D721Med (cell line): ENCODE results near the gene SLC23A3.

ENCODE experiments used
- DNase-seq: peaks from one replicate; pipeline ENCODE4 v3.0.0; 2011; ENCODE audit warnings: low spot score; ENCODE audit not compliant: insufficient read length
- FAIRE-seq: peaks from 2 replicates; lab custom pipeline; 2011; peaks lifted over from hg19 to GRCh38; lab: Jason Lieb, UNC
- CTCF ChIP-seq: IDR thresholded peaks from 2 replicates; pipeline ENCODE4 v1.5.1; 2012; ENCODE audit warnings: mild to moderate bottlenecking, control low read depth; ENCODE audit not compliant: insufficient read depth; ENCODE audit errors: missing control alignments

SLC23A3 gene

GRCh38 chr2:219199470-219200211 is 29.8 kb upstream of the SLC23A3 start:
- no peak for TF ChIP-seq CTCF
- DNase-seq: no peak
- no peak for FAIRE-seq

DNA sequence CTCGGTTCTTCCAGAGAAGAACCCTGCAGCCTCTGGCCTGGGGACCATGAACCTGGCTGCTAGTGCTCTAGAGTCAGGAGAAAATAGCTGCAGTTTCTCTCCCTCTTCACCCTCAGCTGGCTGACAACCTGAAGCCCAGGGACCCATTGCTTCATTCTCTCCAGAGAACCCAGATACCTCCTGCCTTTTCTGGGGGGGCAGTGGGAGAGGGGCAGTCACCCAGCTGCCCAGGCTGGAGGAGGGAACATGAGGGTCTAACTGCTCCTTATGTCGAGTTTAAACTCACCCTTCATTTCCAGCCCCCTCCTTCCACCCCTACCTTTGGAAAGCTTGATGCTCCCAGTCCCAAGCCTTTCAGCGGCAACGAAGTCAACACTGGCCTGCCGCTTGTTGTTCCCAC is 29.1 kb upstream of the SLC23A3 start:
- FAIRE-seq: no peak
- no peak for TF ChIP-seq CTCF

DNA sequence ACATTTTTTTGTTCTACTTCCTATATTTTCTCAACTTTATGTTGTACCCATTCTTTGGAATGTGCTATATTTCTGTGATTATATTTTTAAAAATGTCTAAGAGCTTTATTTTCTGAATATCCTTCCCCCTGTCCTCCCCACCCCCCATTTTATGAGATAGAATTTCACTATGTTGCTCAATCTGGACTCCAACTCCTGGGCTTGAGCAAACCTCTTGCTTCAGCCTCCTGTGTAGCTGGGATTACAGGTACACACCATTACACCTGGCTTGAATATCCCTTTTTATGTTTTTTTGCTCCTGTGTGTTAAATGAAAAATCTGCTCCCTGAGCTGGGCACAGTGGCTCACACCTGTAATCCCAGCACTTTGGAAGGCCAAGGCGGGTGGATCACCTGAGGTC is 27.6 kb upstream of the SLC23A3 start:
- no peak for FAIRE-seq
- no peak for TF ChIP-seq CTCF

More for the DNA sequence above, 29.1 kb upstream of the SLC23A3 start:
- no peak for DNase-seq

DNA sequence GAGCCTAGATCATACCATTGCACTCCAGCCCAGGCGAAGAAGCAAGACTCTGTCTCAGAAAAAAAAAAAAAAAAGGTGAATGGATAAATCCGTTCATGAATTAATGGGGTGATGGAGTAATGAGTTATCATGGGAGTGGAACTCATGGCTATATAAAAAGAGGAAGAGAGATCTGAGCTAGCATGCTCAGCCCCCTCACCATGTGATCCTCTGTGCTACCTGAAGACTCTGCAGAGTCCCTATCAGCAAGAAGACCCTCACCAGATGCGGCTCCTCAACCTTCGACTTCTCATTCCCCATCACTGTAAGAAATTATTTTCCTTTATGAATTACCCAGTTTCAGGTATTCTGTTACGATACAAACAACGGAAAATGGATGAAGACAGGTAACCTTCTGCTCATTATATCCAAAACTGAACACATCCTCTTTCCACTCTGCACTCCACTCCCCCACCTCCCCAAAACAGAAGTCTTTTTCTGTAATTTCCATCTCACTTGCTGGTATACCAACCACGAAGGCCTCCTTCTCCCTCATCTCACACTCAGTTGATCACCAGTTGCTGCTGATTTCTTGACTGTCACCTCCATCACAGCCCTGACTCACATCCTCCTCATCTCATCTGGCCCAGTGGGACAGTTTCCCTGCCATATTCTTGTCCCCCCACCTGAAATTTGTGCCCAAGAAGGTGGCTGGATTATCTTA is 17.1 kb upstream of the SLC23A3 start:
- TF ChIP-seq CTCF: no peak
- no peak for FAIRE-seq
- no peak for DNase-seq

More for the DNA sequence above, 27.6 kb upstream of the SLC23A3 start:
- no peak for DNase-seq

GRCh38 chr2:219184121-219184520 is 14.3 kb upstream of the SLC23A3 start:
- FAIRE-seq (peak; percentile 63), DNase-seq (no peak)
- no peak for TF ChIP-seq CTCF

DNA sequence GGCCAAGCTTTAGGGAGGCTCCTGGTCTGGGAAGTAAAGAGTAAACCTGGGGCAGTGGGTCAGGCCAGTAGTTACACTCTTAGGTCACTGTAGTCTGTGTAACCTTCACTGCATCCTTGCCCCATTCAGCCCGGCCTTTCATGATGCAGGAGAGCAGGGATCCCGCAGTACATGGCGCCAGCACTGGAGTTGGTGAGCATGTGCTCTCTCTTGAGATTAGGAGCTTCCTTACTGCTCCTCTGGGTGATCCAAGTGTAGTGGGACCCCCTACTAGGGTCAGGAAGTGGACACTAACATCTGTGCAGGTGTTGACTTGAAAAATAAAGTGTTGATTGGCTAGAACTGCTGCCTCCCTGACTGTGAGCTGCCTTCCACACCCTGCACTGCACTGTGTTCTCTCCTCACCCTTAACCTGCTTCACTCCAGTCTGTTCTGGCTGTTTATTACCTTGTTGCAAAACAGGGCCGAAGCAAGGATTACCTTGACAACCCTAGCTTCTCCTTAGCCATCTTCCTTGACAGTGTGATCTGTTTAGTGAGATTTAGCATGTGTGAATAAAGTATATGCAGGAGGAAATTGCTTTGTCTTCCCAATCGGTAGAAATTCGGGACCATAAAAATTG is 13.4 kb upstream of the SLC23A3 start:
- FAIRE-seq (no peak), DNase-seq (no peak)
- TF ChIP-seq CTCF: no peak
